Measurements from ENCODE around the gene EI24. TPM values are rescaled to one million over a fixed set of nuclear protein-coding genes. Genes with fewer than 3 reads are reported as not detected.
"Not testable (repeated sequence)": the region's sequence is repeated elsewhere in the genome, so short reads cannot be mapped to it uniquely, and the experiment has no call there.

The EI24 gene
- total RNA-seq, 4 donors from 2014 or later, result 88.9 to 140 (median 127) TPM

DNA sequence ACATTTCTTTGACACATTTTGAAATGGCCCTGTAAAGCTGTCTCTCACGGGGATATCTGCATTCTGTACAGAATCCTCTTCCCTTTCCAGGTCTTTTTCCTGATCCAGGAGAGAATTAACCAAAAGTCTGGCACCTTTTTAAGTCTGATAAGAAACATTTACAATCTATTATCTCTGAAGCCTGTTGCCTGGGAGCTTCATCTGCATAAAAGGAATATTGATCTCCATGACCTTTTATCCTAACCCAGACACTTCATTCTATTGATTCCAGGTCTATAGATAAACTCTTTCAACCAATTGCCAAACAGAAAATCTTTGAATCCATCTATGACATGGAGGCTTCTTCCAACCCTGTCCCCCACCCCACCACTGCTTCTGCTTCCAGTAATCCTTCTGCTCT lies 33.7 kb upstream of the EI24 start:
- Histone ChIP-seq H3K4me3 (no peak overlapping the region), H3K27me3 (no peaks in the 10 kb centered on the region), H3K4me1 (no peaks in the 10 kb centered on the region), H3K36me3 (no peaks in the 10 kb centered on the region), H3K27ac (no peak overlapping the region), H3K9me3 (no peaks in the 10 kb centered on the region)
- no peak for ATAC-seq
- intact Hi-C loops (cut with DNase I; ENCODE audit: low total_unique reads), result no loop called here
- in situ Hi-C loops (cut with MboI; ENCODE audit: low sequenced_read_pairs in 4 of 4), result loop anchor here in 1 of 4 donors (25.0 kb wide), 1 partner anchor 152 kb away; the partner anchor contains the start of gene ACRV1
- TF ChIP-seq POLR2A (IDR thresholded peaks at IDR 0.05), result no peak
- TF ChIP-seq, protein P1, sequence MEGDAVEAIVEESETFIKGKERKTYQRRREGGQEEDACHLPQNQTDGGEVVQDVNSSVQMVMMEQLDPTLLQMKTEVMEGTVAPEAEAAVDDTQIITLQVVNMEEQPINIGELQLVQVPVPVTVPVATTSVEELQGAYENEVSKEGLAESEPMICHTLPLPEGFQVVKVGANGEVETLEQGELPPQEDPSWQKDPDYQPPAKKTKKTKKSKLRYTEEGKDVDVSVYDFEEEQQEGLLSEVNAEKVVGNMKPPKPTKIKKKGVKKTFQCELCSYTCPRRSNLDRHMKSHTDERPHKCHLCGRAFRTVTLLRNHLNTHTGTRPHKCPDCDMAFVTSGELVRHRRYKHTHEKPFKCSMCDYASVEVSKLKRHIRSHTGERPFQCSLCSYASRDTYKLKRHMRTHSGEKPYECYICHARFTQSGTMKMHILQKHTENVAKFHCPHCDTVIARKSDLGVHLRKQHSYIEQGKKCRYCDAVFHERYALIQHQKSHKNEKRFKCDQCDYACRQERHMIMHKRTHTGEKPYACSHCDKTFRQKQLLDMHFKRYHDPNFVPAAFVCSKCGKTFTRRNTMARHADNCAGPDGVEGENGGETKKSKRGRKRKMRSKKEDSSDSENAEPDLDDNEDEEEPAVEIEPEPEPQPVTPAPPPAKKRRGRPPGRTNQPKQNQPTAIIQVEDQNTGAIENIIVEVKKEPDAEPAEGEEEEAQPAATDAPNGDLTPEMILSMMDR (IDR thresholded peaks at IDR 0.05 in 4 of 5, conservative IDR thresholded peaks at IDR 0.05 in 1 of 5), result no peak
- no peak for DNase-seq

DNA sequence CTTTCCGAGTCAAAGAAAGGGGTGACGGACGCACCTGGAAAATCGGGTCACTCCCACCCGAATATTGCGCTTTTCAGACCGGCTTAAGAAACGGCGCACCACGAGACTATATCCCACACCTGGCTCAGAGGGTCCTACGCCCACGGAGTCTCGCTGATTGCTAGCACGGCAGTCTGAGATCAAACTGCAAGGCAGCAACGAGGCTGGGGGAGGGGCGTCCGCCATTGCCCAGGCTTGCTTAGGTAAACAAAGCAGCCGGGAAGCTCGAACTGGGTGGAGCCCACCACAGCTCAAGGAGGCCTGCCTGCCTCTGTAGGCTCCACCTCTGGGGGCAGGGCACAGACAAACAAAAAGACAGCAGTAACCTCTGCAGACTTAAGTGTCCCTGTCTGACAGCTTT lies 32.4 kb upstream of the EI24 start:
- in situ Hi-C loops (cut with MboI; ENCODE audit: low sequenced_read_pairs in 4 of 4), result loop anchor here in 1 of 4 donors (25.0 kb wide), 1 partner anchor 150 kb away; the partner anchor contains the start of gene ACRV1
- ATAC-seq; H3K4me3 ChIP-seq; H3K27ac ChIP-seq; H3K36me3 ChIP-seq; H3K27me3 ChIP-seq; DNase-seq; H3K9me3 ChIP-seq; intact Hi-C loops (cut with DNase I; ENCODE audit: low total_unique reads); H3K4me1 ChIP-seq: not testable (repeated sequence)

DNA sequence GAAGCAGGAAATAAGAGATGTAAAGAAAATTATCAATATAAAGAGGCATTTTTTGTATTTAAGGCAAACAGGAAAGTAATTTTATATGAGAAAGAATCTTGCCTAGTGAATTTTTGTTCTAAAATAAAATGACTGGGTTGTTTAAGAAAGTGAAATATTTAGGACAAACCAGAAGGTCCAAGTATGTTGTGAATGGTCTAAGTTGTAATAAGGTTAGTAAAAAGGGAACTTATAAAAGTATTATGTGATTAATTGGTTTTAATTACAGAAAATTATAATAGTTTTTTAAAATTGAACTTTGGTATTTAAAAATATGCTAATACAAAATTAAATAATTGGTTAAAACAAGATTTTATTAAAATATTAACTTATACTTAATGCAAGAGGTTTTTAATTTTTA lies 26.6 kb upstream of the EI24 start:
- ATAC-seq (no peak), DNase-seq (no peak)
- Histone ChIP-seq H3K9me3 (no peaks in the 10 kb centered on the region), H3K4me1 (no peaks in the 10 kb centered on the region), H3K27me3 (no peaks in the 10 kb centered on the region), H3K36me3 (no peaks in the 10 kb centered on the region), H3K4me3 (no peak overlapping the region), H3K27ac (no peak overlapping the region)
- TF ChIP-seq, protein P1 (IDR thresholded peaks at IDR 0.05 in 4 of 5, conservative IDR thresholded peaks at IDR 0.05 in 1 of 5), result no peak
- no peak for TF ChIP-seq POLR2A (IDR thresholded peaks at IDR 0.05)
- intact Hi-C loops (cut with DNase I; ENCODE audit: low total_unique reads), result no loop called here
- in situ Hi-C loops (cut with MboI; ENCODE audit: low sequenced_read_pairs in 4 of 4), result loop anchor here in 1 of 4 donors (25.0 kb wide), 1 partner anchor 145 kb away; the partner anchor contains the start of gene ACRV1

DNA sequence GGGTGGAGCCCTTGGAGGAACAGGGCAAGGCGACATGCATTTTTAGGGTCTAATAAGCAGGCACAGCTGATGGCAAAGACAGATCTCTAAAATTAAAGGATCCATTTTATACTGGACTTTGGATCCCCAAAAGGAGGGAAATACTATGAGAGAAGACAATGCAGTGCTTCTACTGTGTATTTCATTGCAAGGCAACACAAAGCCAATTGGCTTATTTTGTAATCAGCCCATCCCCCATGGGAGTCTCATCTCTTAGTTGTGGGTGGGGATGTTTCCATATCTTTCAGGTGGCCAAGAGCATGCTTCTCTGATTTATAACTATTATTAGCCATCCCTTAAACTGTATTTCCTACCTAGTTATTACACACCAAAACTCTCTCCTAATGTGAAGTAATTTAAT lies 18.5 kb upstream of the EI24 start:
- in situ Hi-C loops (cut with MboI; ENCODE audit: low sequenced_read_pairs in 4 of 4), result loop anchor here in 1 of 4 donors (25.0 kb wide), 1 partner anchor 438 kb away; the partner anchor contains the start of gene TMEM218
- Histone ChIP-seq H3K4me3 (no peak overlapping the region), H3K27ac (no peak overlapping the region), H3K27me3 (no peaks in the 10 kb centered on the region), H3K9me3 (peaks cover 0 to 11% (median 0%) of the 10 kb centered on the region in 3 donors), H3K36me3 (no peaks in the 10 kb centered on the region), H3K4me1 (no peaks in the 10 kb centered on the region)
- intact Hi-C loops (cut with DNase I; ENCODE audit: low total_unique reads), result no loop called here
- ATAC-seq (no peak), DNase-seq (no peak)
- no peak for TF ChIP-seq POLR2A (IDR thresholded peaks at IDR 0.05)
- TF ChIP-seq, protein P1 (IDR thresholded peaks at IDR 0.05 in 4 of 5, conservative IDR thresholded peaks at IDR 0.05 in 1 of 5), result no peak

DNA sequence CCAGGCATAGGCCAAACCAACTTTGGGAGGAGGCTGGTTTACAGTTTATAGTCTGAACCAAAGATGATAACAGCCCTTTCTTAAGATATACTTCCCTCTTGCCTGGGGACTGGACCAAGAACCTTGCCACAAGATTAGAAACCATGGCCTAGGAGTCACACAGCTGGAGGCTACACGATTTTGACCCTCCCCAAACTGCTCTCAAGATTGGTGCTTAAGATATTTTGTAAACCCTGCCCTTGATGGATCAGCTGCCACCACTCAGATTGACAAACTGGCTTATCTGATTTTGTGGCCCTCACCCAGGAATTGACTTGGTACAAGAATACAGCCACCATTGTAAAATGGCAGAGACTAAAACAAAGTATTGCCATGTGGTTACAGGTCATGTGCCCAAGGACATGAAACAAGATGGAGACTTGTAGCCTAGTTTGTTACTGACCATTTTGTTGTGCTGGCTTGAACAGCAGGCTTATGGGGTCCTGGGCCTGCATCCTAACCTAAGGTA lies 17.4 kb upstream of the EI24 start:
- Histone ChIP-seq H3K27me3 (no peaks in the 10 kb centered on the region), H3K4me1 (no peaks in the 10 kb centered on the region), H3K4me3 (no peak overlapping the region), H3K27ac (no peak overlapping the region), H3K36me3 (no peaks in the 10 kb centered on the region), H3K9me3 (peaks cover 0 to 11% (median 0%) of the 10 kb centered on the region in 3 donors)
- in situ Hi-C loops (cut with MboI; ENCODE audit: low sequenced_read_pairs in 4 of 4), result loop anchor here in 1 of 4 donors (25.0 kb wide), 1 partner anchor 440 kb away; the partner anchor contains the start of gene TMEM218
- DNase-seq (no peak), ATAC-seq (no peak)
- intact Hi-C loops (cut with DNase I; ENCODE audit: low total_unique reads), result no loop called here
- TF ChIP-seq, protein P1 (IDR thresholded peaks at IDR 0.05 in 4 of 5, conservative IDR thresholded peaks at IDR 0.05 in 1 of 5), result no peak
- no peak for TF ChIP-seq POLR2A (IDR thresholded peaks at IDR 0.05)
